OCI-LY7 (cell line): Measurements from ENCODE around the gene PCDHGA2.
"Not testable (repeated sequence)": the region's sequence is repeated elsewhere in the genome, so short reads cannot be mapped to it uniquely, and the experiment has no call there.

ENCODE experiments used
- CTCF ChIP-seq: fragments of 200-600 bp; sonication (generic); conservative IDR thresholded peaks from 2 replicates; pipeline ENCODE4 v1.5.1; 2014; ENCODE audit warnings: mild to moderate bottlenecking, antibody characterized with exemption, low read length, moderate library complexity, mixed read lengths
- EZH2phosphoT487 ChIP-seq: fragments of 200-600 bp; sonication (generic); IDR thresholded peaks from 2 replicates; pipeline ENCODE4 v1.6.1; 2018; ENCODE audit warnings: low read depth, borderline replicate concordance, mild to moderate bottlenecking, mixed run types, antibody characterized with exemption, low read length, moderate library complexity, mixed read lengths

GRCh38 chr5:141346017-141346416 lies 7.5 kb downstream of the PCDHGA2 start:
- TF ChIP-seq CTCF, EZH2phosphoT487: not testable (repeated sequence)
